ENCODE data around the gene TUT7. TPM values are rescaled to one million over a fixed set of nuclear protein-coding genes. Genes with fewer than 3 reads are reported as not detected.

Gene TUT7
- total and polyA plus RNA-seq, 2 experiments from 2014 or later = 21.4 to 23.8 TPM

GRCh38 chr9:86340356-86341006 lies 13.7 kb downstream of the TUT7 start:
- TF ChIP-seq CREB1 (CRISPR knock-in tag; IDR thresholded peaks at IDR 0.05; ENCODE audit: low read depth) (no peak), ZNF114 (CRISPR knock-in tag; IDR thresholded peaks at IDR 0.05) (no peak), NANOG (IDR thresholded peaks at IDR 0.05; ENCODE audit: borderline replicate concordance) (no peak), ZNF331 (CRISPR knock-in tag; IDR thresholded peaks at IDR 0.05; ENCODE audit: low read depth) (no peak), JUNB (IDR thresholded peaks at IDR 0.05; ENCODE audit: unreplicated experiment) (no peak), EZH2phosphoT487 (IDR thresholded peaks at IDR 0.05; ENCODE audit: unreplicated experiment) (no peak), STAT1 (IDR thresholded peaks at IDR 0.05; ENCODE audit: unreplicated experiment) (no peak), EZH2 (IDR thresholded peaks at IDR 0.05; ENCODE audit: low read depth, unreplicated experiment) (no peak), POLR2AphosphoS5 (IDR thresholded peaks at IDR 0.05; ENCODE audit: low read depth) (no peak), REST (IDR thresholded peaks at IDR 0.05; ENCODE audit: unreplicated experiment) (no peak), ETS1 (IDR thresholded peaks at IDR 0.05) (no peak)
- TF ChIP-seq, protein P1, sequence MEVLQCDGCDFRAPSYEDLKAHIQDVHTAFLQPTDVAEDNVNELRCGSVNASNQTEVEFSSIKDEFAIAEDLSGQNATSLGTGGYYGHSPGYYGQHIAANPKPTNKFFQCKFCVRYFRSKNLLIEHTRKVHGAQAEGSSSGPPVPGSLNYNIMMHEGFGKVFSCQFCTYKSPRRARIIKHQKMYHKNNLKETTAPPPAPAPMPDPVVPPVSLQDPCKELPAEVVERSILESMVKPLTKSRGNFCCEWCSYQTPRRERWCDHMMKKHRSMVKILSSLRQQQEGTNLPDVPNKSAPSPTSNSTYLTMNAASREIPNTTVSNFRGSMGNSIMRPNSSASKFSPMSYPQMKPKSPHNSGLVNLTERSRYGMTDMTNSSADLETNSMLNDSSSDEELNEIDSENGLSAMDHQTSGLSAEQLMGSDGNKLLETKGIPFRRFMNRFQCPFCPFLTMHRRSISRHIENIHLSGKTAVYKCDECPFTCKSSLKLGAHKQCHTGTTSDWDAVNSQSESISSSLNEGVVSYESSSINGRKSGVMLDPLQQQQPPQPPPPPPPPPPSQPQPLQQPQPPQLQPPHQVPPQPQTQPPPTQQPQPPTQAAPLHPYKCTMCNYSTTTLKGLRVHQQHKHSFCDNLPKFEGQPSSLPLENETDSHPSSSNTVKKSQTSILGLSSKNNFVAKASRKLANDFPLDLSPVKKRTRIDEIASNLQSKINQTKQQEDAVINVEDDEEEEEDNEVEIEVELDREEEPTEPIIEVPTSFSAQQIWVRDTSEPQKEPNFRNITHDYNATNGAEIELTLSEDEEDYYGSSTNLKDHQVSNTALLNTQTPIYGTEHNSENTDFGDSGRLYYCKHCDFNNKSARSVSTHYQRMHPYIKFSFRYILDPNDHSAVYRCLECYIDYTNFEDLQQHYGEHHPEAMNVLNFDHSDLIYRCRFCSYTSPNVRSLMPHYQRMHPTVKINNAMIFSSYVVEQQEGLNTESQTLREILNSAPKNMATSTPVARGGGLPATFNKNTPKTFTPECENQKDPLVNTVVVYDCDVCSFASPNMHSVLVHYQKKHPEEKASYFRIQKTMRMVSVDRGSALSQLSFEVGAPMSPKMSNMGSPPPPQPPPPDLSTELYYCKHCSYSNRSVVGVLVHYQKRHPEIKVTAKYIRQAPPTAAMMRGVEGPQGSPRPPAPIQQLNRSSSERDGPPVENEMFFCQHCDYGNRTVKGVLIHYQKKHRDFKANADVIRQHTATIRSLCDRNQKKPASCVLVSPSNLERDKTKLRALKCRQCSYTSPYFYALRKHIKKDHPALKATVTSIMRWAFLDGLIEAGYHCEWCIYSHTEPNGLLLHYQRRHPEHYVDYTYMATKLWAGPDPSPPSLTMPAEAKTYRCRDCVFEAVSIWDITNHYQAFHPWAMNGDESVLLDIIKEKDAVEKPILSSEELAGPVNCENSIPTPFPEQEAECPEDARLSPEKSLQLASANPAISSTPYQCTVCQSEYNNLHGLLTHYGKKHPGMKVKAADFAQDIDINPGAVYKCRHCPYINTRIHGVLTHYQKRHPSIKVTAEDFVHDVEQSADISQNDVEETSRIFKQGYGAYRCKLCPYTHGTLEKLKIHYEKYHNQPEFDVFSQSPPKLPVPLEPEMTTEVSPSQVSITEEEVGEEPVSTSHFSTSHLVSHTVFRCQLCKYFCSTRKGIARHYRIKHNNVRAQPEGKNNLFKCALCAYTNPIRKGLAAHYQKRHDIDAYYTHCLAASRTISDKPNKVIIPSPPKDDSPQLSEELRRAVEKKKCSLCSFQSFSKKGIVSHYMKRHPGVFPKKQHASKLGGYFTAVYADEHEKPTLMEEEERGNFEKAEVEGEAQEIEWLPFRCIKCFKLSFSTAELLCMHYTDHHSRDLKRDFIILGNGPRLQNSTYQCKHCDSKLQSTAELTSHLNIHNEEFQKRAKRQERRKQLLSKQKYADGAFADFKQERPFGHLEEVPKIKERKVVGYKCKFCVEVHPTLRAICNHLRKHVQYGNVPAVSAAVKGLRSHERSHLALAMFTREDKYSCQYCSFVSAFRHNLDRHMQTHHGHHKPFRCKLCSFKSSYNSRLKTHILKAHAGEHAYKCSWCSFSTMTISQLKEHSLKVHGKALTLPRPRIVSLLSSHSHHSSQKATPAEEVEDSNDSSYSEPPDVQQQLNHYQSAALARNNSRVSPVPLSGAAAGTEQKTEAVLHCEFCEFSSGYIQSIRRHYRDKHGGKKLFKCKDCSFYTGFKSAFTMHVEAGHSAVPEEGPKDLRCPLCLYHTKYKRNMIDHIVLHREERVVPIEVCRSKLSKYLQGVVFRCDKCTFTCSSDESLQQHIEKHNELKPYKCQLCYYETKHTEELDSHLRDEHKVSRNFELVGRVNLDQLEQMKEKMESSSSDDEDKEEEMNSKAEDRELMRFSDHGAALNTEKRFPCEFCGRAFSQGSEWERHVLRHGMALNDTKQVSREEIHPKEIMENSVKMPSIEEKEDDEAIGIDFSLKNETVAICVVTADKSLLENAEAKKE (CRISPR knock-in tag; IDR thresholded peaks at IDR 0.05) = no peak
- TF ChIP-seq, protein P2, sequence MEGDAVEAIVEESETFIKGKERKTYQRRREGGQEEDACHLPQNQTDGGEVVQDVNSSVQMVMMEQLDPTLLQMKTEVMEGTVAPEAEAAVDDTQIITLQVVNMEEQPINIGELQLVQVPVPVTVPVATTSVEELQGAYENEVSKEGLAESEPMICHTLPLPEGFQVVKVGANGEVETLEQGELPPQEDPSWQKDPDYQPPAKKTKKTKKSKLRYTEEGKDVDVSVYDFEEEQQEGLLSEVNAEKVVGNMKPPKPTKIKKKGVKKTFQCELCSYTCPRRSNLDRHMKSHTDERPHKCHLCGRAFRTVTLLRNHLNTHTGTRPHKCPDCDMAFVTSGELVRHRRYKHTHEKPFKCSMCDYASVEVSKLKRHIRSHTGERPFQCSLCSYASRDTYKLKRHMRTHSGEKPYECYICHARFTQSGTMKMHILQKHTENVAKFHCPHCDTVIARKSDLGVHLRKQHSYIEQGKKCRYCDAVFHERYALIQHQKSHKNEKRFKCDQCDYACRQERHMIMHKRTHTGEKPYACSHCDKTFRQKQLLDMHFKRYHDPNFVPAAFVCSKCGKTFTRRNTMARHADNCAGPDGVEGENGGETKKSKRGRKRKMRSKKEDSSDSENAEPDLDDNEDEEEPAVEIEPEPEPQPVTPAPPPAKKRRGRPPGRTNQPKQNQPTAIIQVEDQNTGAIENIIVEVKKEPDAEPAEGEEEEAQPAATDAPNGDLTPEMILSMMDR (conservative IDR thresholded peaks at IDR 0.05; ENCODE audit: low read depth in 2 of 2) = no peak
- no peak for ATAC-seq
- H3K4me3 Mint-ChIP-seq = no peak overlapping the region
- H3K9me3 Mint-ChIP-seq = no peaks in the 10 kb centered on the region
- H3K9me2 ChIP-seq (ENCODE audit: insufficient read depth) = no peaks in the 10 kb centered on the region
- H3F3A ChIP-seq (replicated peaks; ENCODE audit: low read depth) = no peaks in the 10 kb centered on the region
- no peak for DNase-seq (ENCODE audit: low spot score)
- H3K36me3 ChIP-seq (ENCODE audit: insufficient read depth) = peaks cover 21% of the 10 kb centered on the region; the same call in 1 of the 2 replicates
- no peak overlapping the region for H3K27ac Mint-ChIP-seq
- H3K79me2 ChIP-seq (replicated peaks; ENCODE audit: insufficient read depth) = no peaks in the 10 kb centered on the region
- peaks cover 14% of the 10 kb centered on the region; the same call in 1 of the 2 replicates for H3K4me1 ChIP-seq (ENCODE audit: insufficient read depth)
- H3K4me3 ChIP-seq = no peak overlapping the region
- no peaks in the 10 kb centered on the region for H3K27me3 ChIP-seq (ENCODE audit: insufficient read depth)
- H3K36me3 Mint-ChIP-seq (ENCODE audit: low read depth) = peaks cover 49% of the 10 kb centered on the region
- peaks cover 6% of the 10 kb centered on the region; the same call in 2 of the 3 replicates for H3K4me1 Mint-ChIP-seq
- H4K20me1 ChIP-seq (replicated peaks; ENCODE audit: insufficient read depth) = no peaks in the 10 kb centered on the region
- no peaks in the 10 kb centered on the region for H3K27me3 Mint-ChIP-seq (ENCODE audit: insufficient read depth, low read depth, poor library complexity)
- H3K4me2 ChIP-seq = no peak overlapping the region
- H2AFZ ChIP-seq = no peak overlapping the region
- no peak overlapping the region for H3K27ac ChIP-seq (ENCODE audit: low read depth)

Data from GM23338 (cell line).